Left lung (tissue), 10 donors: ENCODE results near the gene ODAD4. TPM values are rescaled to one million over a fixed set of nuclear protein-coding genes. Genes with fewer than 3 reads are reported as not detected.

Experiments used
- ATAC-seq: fragments of 200-7000 bp; cut with Tn5 transposase; one replicate; pipeline ENCODE4 v1.9.1; 2020; ENCODE audit warnings: moderate library complexity
- DNase-seq, 4 donors: peaks; one replicate each; pipeline ENCODE4 v3.0.0-alpha.2; 2013 to 2020
- H3K27ac ChIP-seq, 2 donors: fragments of 200-600 bp; sonication (generic) in 1 of 2; one replicate each; pipeline versions ENCODE4 v1.5.0 to v1.8.0; 2020 to 2021
- H3K27me3 ChIP-seq, 2 donors: fragments of 200-600 bp; sonication (generic) in 1 of 2; one replicate each; pipeline versions ENCODE4 v1.5.0 to v1.8.0; 2020 to 2021
- H3K36me3 ChIP-seq, 2 donors: fragments of 200-600 bp; sonication (generic) in 1 of 2; one replicate each; pipeline versions ENCODE4 v1.5.0 to v1.8.0; 2020 to 2021
- H3K4me1 ChIP-seq, 2 donors: fragments of 200-600 bp; one replicate each; pipeline ENCODE4 v1.8.0; 2021
- H3K4me3 ChIP-seq, 2 donors: fragments of 200-600 bp; sonication (generic) in 1 of 2; one replicate each; pipeline versions ENCODE4 v1.5.0 to v1.8.0; 2020 to 2021; ENCODE audit warnings: mild to moderate bottlenecking in 1 of 2
- H3K9me3 ChIP-seq, 2 donors: fragments of 200-600 bp; sonication (generic) in 1 of 2; one replicate each; pipeline versions ENCODE4 v1.5.0 to v1.8.0; 2020 to 2021
- intact Hi-C, 2 donors: fragments of 100-400 bp; cut with DNase I; formaldehyde crosslinking; loops; one replicate each; pipeline versions ENCODE4 v1.11.2 to v1.14.2; 2022
- polyA plus RNA-seq, 6 donors: library from polyadenylated mRNA; unstranded; fragments of 120-200 nt; gene quantifications; one replicate each; pipeline ENCODE4 v1.2.1, GENCODE V29; 2013; ENCODE audit not compliant: insufficient read length in 6 of 6
- total RNA-seq, 2 donors: library from RNA; stranded (reverse); fragmentation: NEBNext Ultra II Directional; extraction: Animal tissue kit (Norgen Biotek cat#: 25700); gene quantifications; one replicate each; pipeline ENCODE4 v1.2.1, GENCODE V29; 2021
- TF ChIP-seq, protein P1 (sequence below), 2 donors: fragments of 200-600 bp; sonication (generic) in 1 of 2; IDR thresholded peaks; one replicate each; pipeline versions ENCODE4 v1.5.0 to v1.8.0; 2021; ENCODE audit warnings: antibody characterized with exemption in 2 of 2
- donor health status: DM: no; HTN: yes; CAD: no.
- donor health status: DM: no; HTN: no; CAD: no.

The ODAD4 gene
- total and polyA plus RNA-seq, 8 donors, result 0.73 to 7.8 (median 5.6) TPM

DNA sequence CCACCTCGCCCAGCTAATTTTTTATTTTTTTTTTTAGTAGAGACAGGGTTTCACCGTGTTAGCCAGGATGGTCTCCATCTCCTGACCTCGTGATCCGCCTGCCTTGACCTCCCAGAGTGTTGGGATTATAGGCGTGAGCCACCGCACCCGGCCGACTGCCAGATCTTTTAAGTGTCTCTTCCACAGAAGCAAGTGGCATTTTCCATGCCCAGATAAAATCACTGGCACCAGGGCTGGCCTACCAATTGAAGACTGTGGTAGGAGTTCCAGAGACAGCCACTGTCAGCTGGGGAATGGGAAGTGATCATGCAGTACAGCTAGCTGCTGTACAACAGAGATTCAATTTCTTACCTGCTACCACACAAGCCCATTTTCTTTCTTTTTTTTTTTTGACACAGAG lies 54.0 kb downstream of the ODAD4 start:
- no peaks in the 10 kb centered on the region for H3K27me3 ChIP-seq
- DNase-seq (peak in 1 of 4 donors; percentile 27), ATAC-seq (no peak)
- H3K27ac ChIP-seq, result no peak overlapping the region
- peaks cover 0 to 100% of the 10 kb centered on the region in 2 donors for H3K36me3 ChIP-seq
- no peak overlapping the region for H3K4me3 ChIP-seq
- TF ChIP-seq, protein P1, sequence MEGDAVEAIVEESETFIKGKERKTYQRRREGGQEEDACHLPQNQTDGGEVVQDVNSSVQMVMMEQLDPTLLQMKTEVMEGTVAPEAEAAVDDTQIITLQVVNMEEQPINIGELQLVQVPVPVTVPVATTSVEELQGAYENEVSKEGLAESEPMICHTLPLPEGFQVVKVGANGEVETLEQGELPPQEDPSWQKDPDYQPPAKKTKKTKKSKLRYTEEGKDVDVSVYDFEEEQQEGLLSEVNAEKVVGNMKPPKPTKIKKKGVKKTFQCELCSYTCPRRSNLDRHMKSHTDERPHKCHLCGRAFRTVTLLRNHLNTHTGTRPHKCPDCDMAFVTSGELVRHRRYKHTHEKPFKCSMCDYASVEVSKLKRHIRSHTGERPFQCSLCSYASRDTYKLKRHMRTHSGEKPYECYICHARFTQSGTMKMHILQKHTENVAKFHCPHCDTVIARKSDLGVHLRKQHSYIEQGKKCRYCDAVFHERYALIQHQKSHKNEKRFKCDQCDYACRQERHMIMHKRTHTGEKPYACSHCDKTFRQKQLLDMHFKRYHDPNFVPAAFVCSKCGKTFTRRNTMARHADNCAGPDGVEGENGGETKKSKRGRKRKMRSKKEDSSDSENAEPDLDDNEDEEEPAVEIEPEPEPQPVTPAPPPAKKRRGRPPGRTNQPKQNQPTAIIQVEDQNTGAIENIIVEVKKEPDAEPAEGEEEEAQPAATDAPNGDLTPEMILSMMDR (IDR thresholded peaks at IDR 0.05), result no peak
- no peaks in the 10 kb centered on the region for H3K9me3 ChIP-seq
- intact Hi-C loops, result no loop called here
- no peaks in the 10 kb centered on the region for H3K4me1 ChIP-seq

DNA sequence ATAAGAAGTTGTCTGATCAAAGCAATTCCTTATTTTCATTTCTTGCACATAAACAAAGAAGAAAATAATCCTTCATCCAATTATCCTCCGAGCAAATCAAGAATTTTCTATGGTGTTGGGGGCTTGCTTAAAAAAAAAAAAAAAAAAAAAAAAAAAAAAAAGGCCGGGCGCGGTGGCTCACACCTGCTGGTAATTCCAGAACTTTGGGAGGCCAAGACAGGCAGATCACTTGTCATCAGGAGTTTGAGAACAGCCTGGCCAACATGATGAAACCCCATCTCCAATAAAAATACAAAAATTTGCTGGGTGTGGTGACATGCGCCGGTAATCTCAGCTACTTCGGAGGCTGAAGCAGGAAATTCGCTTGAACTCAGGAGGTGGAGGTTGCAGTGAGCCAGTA lies 55.5 kb downstream of the ODAD4 start:
- no peak for DNase-seq
- no peak for ATAC-seq
- peaks cover 0 to 4% of the 10 kb centered on the region in 2 donors for H3K4me1 ChIP-seq
- H3K27ac ChIP-seq, result no peak overlapping the region
- intact Hi-C loops, result no loop called here
- TF ChIP-seq, protein P1 (IDR thresholded peaks at IDR 0.05), result no peak
- H3K27me3 ChIP-seq, result no peaks in the 10 kb centered on the region
- no peak overlapping the region for H3K4me3 ChIP-seq
- no peaks in the 10 kb centered on the region for H3K9me3 ChIP-seq
- H3K36me3 ChIP-seq, result peaks cover 0 to 100% of the 10 kb centered on the region in 2 donors

DNA sequence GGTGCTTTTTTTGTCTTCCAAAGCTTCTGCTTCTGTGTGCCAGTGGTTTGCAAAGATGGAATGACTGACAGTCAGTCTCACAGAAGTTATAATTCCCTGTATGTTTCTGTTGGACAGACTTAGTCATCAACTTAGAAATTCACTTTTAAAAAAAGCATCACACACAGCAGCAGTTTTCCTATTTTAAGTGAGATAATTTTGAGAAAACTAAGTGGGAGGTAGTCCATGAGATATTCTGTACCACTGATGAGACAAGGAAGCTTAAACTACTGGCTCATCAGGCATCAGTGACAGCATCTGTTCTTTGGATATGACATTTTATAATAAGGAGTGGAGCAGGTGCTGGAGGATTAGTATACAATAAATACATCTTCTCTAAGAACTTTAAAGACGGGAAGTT lies 56.2 kb downstream of the ODAD4 start:
- peaks cover 0 to 4% of the 10 kb centered on the region in 2 donors for H3K4me1 ChIP-seq
- peaks cover 0 to 100% of the 10 kb centered on the region in 2 donors for H3K36me3 ChIP-seq
- ATAC-seq (no peak), DNase-seq (no peak)
- intact Hi-C loops, result no loop called here
- H3K9me3 ChIP-seq, result no peaks in the 10 kb centered on the region
- no peak overlapping the region for H3K4me3 ChIP-seq
- TF ChIP-seq, protein P1 (IDR thresholded peaks at IDR 0.05), result no peak
- no peaks in the 10 kb centered on the region for H3K27me3 ChIP-seq
- H3K27ac ChIP-seq, result no peak overlapping the region

DNA sequence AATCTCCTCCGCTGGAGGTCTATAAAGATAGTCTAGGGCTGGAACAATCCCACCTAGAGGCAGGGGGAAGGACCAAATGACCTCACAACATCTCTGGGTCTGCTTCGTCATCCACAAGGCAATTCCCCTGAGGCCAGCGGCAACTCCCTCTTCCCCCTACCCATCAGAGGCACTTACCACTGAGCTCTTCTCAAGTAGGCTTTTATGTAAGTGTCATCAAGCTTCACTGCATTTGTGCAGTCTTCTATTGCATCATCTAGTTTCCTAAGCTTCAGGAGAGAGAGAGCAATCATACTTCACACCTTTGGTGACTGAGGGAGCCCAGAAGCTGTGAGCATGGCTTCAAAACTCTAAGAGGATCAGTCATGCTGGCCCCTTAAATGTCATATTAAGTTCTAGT lies 57.2 kb downstream of the ODAD4 start:
- no peak for DNase-seq
- Histone ChIP-seq H3K9me3 (no peaks in the 10 kb centered on the region), H3K27me3 (no peaks in the 10 kb centered on the region), H3K36me3 (peaks cover 0 to 100% of the 10 kb centered on the region in 2 donors), H3K27ac (no peak overlapping the region), H3K4me1 (peaks cover 0 to 4% of the 10 kb centered on the region in 2 donors), H3K4me3 (no peak overlapping the region)
- intact Hi-C loops, result no loop called here
- TF ChIP-seq, protein P1 (IDR thresholded peaks at IDR 0.05), result no peak
- ATAC-seq, result peak; percentile 41

DNA sequence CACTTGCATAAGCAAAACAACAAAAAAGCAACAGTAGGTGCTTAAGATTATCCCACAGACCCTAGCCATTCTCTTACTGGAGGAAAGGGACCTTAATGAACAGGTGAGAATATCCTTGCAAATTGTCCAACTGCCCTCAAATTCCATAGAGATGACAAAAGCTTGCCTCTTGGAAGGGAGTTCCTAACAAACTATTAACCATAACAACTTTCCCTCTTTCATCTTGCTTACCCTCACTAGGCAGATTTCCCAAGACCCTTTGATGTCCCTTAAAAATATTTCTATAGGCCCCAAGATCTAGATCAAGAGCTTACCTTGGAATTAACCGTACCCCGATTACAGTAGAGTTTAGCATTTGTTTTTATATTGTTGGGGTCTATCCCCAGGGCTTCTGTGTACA lies 58.0 kb downstream of the ODAD4 start:
- TF ChIP-seq, protein P1 (IDR thresholded peaks at IDR 0.05), result no peak
- Histone ChIP-seq H3K27ac (no peak overlapping the region), H3K9me3 (no peaks in the 10 kb centered on the region), H3K27me3 (no peaks in the 10 kb centered on the region), H3K4me1 (peaks cover 0 to 4% of the 10 kb centered on the region in 2 donors), H3K4me3 (no peak overlapping the region), H3K36me3 (peaks cover 0 to 100% of the 10 kb centered on the region in 2 donors)
- DNase-seq, result no peak
- intact Hi-C loops, result no loop called here
- no peak for ATAC-seq
